GM12874 (cell line): ENCODE data around the gene C22orf39.

Source experiments
- CTCF ChIP-seq: IDR thresholded peaks from 2 replicates; pipeline ENCODE4 v1.5.1; 2011; ENCODE audit warnings: low read depth, mild to moderate bottlenecking, control low read depth, low read length, moderate library complexity; ENCODE audit not compliant: insufficient read depth

C22orf39 gene

GRCh38 chr22:19479355-19480172 is 32.1 kb upstream of the C22orf39 start, which contains the start of gene CDC45:
CDC45 (plus strand) TSS chr22:19479920; CDS start chr22:19479969, 49 bp downstream.
- TF ChIP-seq CTCF = no peak

GRCh38 chr22:19478901-19479354 is 31.4 kb upstream of the C22orf39 start, which contains the start of gene UFD1:
UFD1 (minus strand) TSS chr22:19479193; CDS start chr22:19479085, 108 bp downstream.
- TF ChIP-seq CTCF = no peak

- no peak for TF ChIP-seq CTCF
Observed at GRCh38 chr22:19478045-19478900, 30.8 kb upstream of the C22orf39 start.

- TF ChIP-seq CTCF = no peak
Observed at GRCh38 chr22:19477321-19478044, 30.0 kb upstream of the C22orf39 start.

GRCh38 chr22:19476023-19476422 is 28.5 kb upstream of the C22orf39 start:
- TF ChIP-seq CTCF = no peak

GRCh38 chr22:19473578-19473977 is 26.1 kb upstream of the C22orf39 start:
- TF ChIP-seq CTCF = no peak
